GM18909 (cell line): ENCODE results near the gene ADAMTS16.

Source experiments
- ATAC-seq: cut with Tn5 transposase; IDR thresholded peaks from one replicate; pipeline ENCODE4 v1.9.1; 2021; ENCODE audit warnings: mild to moderate bottlenecking; ENCODE audit not compliant: unreplicated experiment, poor library complexity

Gene ADAMTS16

GRCh38 chr5:5303242-5303641, 163.1 kb downstream of the ADAMTS16 start:
- no peak for ATAC-seq

GRCh38 chr5:5304361-5305020, 164.4 kb downstream of the ADAMTS16 start:
- no peak for ATAC-seq

GRCh38 chr5:5306696-5307095, 166.6 kb downstream of the ADAMTS16 start:
- ATAC-seq: no peak

GRCh38 chr5:5308319-5308718, 168.2 kb downstream of the ADAMTS16 start:
- no peak for ATAC-seq

- no peak for ATAC-seq
These were observed 169.5 kb downstream of the ADAMTS16 start for GRCh38 chr5:5309645-5310044.

GRCh38 chr5:5313101-5313635, 173.0 kb downstream of the ADAMTS16 start:
- no peak for ATAC-seq

- no peak for ATAC-seq
These were observed 174.0 kb downstream of the ADAMTS16 start for GRCh38 chr5:5314166-5314565.

- no peak for ATAC-seq
These were observed 174.5 kb downstream of the ADAMTS16 start for GRCh38 chr5:5314626-5315025.

- ATAC-seq: no peak
These were observed 175.2 kb downstream of the ADAMTS16 start for GRCh38 chr5:5315068-5315980.

GRCh38 chr5:5316334-5316733, 176.2 kb downstream of the ADAMTS16 start:
- ATAC-seq: no peak

GRCh38 chr5:5317976-5318375, 177.8 kb downstream of the ADAMTS16 start:
- no peak for ATAC-seq

GRCh38 chr5:5318426-5319190, 178.5 kb downstream of the ADAMTS16 start:
- no peak for ATAC-seq

GRCh38 chr5:5320062-5320805, 180.1 kb downstream of the ADAMTS16 start:
- ATAC-seq: no peak

- no peak for ATAC-seq
These were observed 181.0 kb downstream of the ADAMTS16 start for GRCh38 chr5:5321137-5321536.

- no peak for ATAC-seq
These were observed 183.4 kb downstream of the ADAMTS16 start for GRCh38 chr5:5323551-5323950.

GRCh38 chr5:5326115-5326758, 186.1 kb downstream of the ADAMTS16 start:
- ATAC-seq: no peak

GRCh38 chr5:5327126-5327525, 187.0 kb downstream of the ADAMTS16 start:
- ATAC-seq: no peak

GRCh38 chr5:5330728-5331452, 190.8 kb downstream of the ADAMTS16 start:
- ATAC-seq: no peak

- no peak for ATAC-seq
These were observed 191.7 kb downstream of the ADAMTS16 start for GRCh38 chr5:5331848-5332247.
